AG08396 (cell line): ENCODE data around the gene PACRG.
A peak's percentile ranks its signal among the peaks of the same experiment; 100 is the strongest.

ENCODE experiments used
- DNase-seq: peaks from one replicate; pipeline ENCODE4 v3.0.0; 2012; ENCODE audit warnings: low spot score, mixed read lengths

The PACRG gene

DNA sequence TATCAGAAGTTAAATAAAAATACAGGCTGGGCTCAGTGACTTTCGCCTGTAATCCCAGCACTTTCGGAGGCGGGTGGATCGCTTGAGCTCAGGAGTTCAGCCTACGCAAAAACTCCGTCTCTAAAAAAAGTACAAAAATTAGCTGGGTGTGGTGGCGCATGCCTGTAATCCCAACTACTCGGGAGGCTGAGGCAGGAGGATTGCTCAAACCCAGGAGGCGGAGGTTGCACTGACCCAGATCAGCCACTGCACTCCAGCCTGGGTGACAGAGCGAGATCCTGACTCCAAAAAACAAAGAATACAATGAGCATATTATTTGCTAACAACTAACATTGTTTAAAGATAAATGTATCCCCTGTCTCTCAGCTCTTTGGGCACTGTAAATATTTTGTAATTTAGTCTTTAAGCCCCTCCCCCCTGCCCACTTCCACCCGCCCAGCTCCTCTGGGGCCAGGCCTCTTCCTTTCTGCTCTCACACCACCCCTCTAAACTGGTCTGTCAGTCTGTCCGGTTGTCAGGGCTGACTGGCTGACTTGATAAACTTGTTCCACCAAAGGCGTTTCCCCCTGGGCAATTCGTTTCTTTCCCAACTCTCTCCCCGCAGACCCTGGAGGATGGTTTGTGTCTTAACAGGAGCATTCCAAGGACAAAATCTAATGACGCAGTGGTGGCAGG is 624.4 kb downstream of the PACRG start:
- DNase-seq, result no peak

DNA sequence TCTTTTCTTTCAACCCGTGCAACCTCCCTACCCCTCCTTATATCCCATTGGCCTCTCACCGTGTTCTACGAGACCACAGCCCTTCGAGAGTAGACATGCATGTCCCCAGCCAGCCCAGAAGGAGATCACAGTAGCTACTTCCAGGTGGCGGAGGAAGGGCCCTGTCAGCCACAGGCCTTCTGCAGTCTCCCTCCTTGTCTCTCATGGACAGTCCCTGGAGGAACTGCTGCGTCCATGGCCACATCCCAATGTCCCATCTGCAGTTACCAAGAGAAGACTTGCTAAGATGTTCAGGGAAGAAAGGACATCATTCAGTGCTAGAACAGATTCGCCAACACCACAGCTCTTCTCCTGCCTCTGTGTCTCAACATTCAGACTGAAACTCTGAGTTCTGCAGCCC is 625.2 kb downstream of the PACRG start:
- no peak for DNase-seq

GRCh38 chr6:163354085-163354484 is 626.3 kb downstream of the PACRG start:
- no peak for DNase-seq

- DNase-seq, result no peak
These were observed 627.1 kb downstream of the PACRG start for GRCh38 chr6:163354761-163355425.

GRCh38 chr6:163355426-163355991 is 627.7 kb downstream of the PACRG start:
- DNase-seq, result peak; percentile 47

GRCh38 chr6:163356324-163356723 is 628.5 kb downstream of the PACRG start:
- peak; percentile 31 for DNase-seq

DNA sequence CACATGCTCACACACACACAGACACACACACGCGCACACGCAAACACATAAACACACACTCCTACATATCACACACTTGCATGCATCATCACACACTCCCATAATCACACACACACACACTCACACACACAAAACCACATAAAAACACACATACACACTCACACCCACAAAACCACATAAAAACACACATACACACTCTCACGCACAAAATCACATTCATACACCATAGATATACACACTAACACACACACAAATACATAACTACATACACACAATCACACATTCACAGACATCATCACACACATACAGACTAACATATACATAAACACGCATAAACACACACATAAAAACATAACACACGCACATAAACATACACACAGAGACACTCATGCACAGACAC is 629.0 kb downstream of the PACRG start:
- DNase-seq, result no peak

DNA sequence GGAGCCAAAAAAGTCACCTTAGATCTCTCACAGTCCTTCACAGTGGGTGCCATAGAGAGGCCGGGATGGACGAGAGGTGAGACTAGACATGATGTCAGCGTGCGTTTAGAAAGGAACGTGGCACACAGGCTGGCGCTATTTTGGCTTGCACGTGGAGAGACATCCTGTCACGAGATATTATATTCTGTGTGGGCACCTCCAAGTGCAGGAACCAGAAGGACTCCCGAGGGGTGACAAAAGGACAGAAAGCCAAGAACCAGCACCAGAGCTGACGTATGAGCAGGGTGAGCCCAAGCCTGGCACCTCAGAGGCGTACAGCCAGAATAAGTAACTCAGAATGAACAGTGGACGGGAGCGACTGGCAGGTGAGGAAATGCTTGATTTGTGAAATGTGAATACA is 636.9 kb downstream of the PACRG start:
- no peak for DNase-seq
